SK-N-SH (cell line): ENCODE results near the gene NTRK3. TPM values are rescaled to one million over a fixed set of nuclear protein-coding genes. Genes with fewer than 3 reads are reported as not detected.

Source experiments
- CTCF ChIA-PET: fragments of 300-600, 350-600 bp; formaldehyde crosslinking; extraction: SDS; loops from one replicate; lab custom pipeline; 2021; lab: Yijun Ruan, JAX
- POLR2A ChIA-PET: fragments of 350-600 bp; sonication (Branson Sonifier 250); formaldehyde crosslinking; extraction: SDS; loops from one replicate; lab custom pipeline; 2020; ENCODE audit warnings: antibody characterized with exemption, inconsistent platforms; lab: Yijun Ruan, JAX
- DNase-seq: peaks from one replicate; pipeline ENCODE4 v3.0.0; 2012
- H2AFZ ChIP-seq: fragments of 200-600 bp; sonication (generic); 2 replicates; pipeline ENCODE4 v1.8.1; 2016; ENCODE audit warnings: antibody characterized with exemption, mild to moderate bottlenecking, low read depth
- H3F3A ChIP-seq: fragments of 200-600 bp; sonication (generic); replicated peaks from 2 replicates; pipeline ENCODE3; 2016; ENCODE audit warnings: antibody characterized with exemption, mild to moderate bottlenecking; ENCODE audit not compliant: insufficient read depth
- H3K27ac ChIP-seq, 2 experiments: fragments of 200-500 bp in 1 of 2; fragments of 200-600 bp in 1 of 2; sonication (Bioruptor generic) in 1 of 2; sonication (generic), shearing (Covaris generic) in 1 of 2; 2 replicates each; pipeline versions ENCODE4 v1.5.1 to v1.6.1; 2014 to 2016; ENCODE audit warnings: low read depth in 2 of 2, inconsistent platforms in 1 of 2, low read length in 1 of 2, mild to moderate bottlenecking in 1 of 2, mixed read lengths in 1 of 2
- H3K27me3 ChIP-seq: fragments of 200-600 bp; sonication (generic), shearing (Covaris generic); 2 replicates; pipeline ENCODE4 v1.6.1; 2016; ENCODE audit warnings: mixed run types; ENCODE audit not compliant: insufficient read depth
- H3K36me3 ChIP-seq, 2 experiments: fragments of 200-500 bp in 1 of 2; fragments of 200-600 bp in 1 of 2; sonication (Bioruptor generic) in 1 of 2; sonication (generic) in 1 of 2; replicated peaks in 1 of 2; 2 replicates each; pipeline versions ENCODE3 to v1.5.1; 2014 to 2016; ENCODE audit warnings: low read length in 1 of 2, mild to moderate bottlenecking in 1 of 2; ENCODE audit not compliant: insufficient read depth in 2 of 2, control insufficient read depth in 1 of 2
- H3K4me1 ChIP-seq, 2 experiments: fragments of 200-500 bp in 1 of 2; fragments of 200-600 bp in 1 of 2; sonication (Bioruptor generic) in 1 of 2; sonication (generic), shearing (Covaris generic) in 1 of 2; 2 replicates each; pipeline versions ENCODE4 v1.5.1 to v1.6.1; 2014 to 2016; ENCODE audit warnings: low read depth in 1 of 2, low read length in 1 of 2, mixed run types in 1 of 2; ENCODE audit not compliant: insufficient read depth in 2 of 2, control insufficient read depth in 1 of 2
- H3K4me2 ChIP-seq: fragments of 200-600 bp; sonication (generic), shearing (Covaris generic); 2 replicates; pipeline ENCODE4 v1.6.1; 2017; ENCODE audit warnings: mixed run types
- H3K4me3 ChIP-seq, 2 experiments: fragments of 200-500 bp in 1 of 2; fragments of 200-600 bp in 1 of 2; sonication (Bioruptor generic) in 1 of 2; sonication (generic), shearing (Covaris generic) in 1 of 2; 2 replicates each; pipeline versions ENCODE4 v1.5.1 to v1.8.1; 2014 to 2016; ENCODE audit warnings: low read depth in 2 of 2, inconsistent platforms in 1 of 2, low read length in 1 of 2, mild to moderate bottlenecking in 1 of 2, mixed read lengths in 1 of 2, moderate library complexity in 1 of 2
- H3K79me2 ChIP-seq: fragments of 200-600 bp; sonication (generic); 2 replicates; pipeline ENCODE4 v1.8.1; 2017; ENCODE audit warnings: mild to moderate bottlenecking; ENCODE audit not compliant: insufficient read depth
- H3K9ac ChIP-seq: fragments of 200-600 bp; sonication (generic); 2 replicates; pipeline ENCODE4 v1.6.1; 2017; ENCODE audit warnings: mixed run types
- H3K9me2 ChIP-seq: fragments of 200-600 bp; sonication (generic); 2 replicates; pipeline ENCODE4 v1.6.1; 2017; ENCODE audit warnings: mixed run types
- H3K9me3 ChIP-seq: fragments of 200-600 bp; sonication (generic); 2 replicates; pipeline ENCODE4 v1.6.1; 2017; ENCODE audit warnings: mixed run types, mild to moderate bottlenecking, moderate library complexity
- H4K20me1 ChIP-seq: fragments of 200-600 bp; sonication (generic); 2 replicates; pipeline ENCODE4 v1.6.1; 2017; ENCODE audit warnings: mild to moderate bottlenecking, mixed run types; ENCODE audit not compliant: insufficient read depth
- EZH2phosphoT487 ChIP-seq: fragments of 200-600 bp; sonication (generic); IDR thresholded peaks from 2 replicates; pipeline ENCODE4 v1.6.1; 2017; ENCODE audit warnings: low read depth, mixed run types, mild to moderate bottlenecking, antibody characterized with exemption, moderate library complexity, borderline replicate concordance
- GABPA ChIP-seq: IDR thresholded peaks from 2 replicates; pipeline ENCODE4 v1.4.0; 2012; ENCODE audit warnings: low read depth, mild to moderate bottlenecking
- IRF3 ChIP-seq: fragments of 150-350 bp; IDR thresholded peaks from 2 replicates; pipeline ENCODE4 v1.6.1; 2016; ENCODE audit warnings: mild to moderate bottlenecking, low read depth, low read length
- JUND ChIP-seq: IDR thresholded peaks from 2 replicates; pipeline ENCODE4 v1.4.0; 2012
- NRF1 ChIP-seq: IDR thresholded peaks from 2 replicates; pipeline ENCODE4 v1.6.1; 2012; ENCODE audit warnings: low read depth, mild to moderate bottlenecking, low read length
- TAF1 ChIP-seq: IDR thresholded peaks from 2 replicates; pipeline ENCODE4 v1.6.1; 2012; ENCODE audit warnings: low read depth, mild to moderate bottlenecking, low read length, moderate library complexity, borderline replicate concordance
- ZBTB33 ChIP-seq: IDR thresholded peaks from 2 replicates; pipeline ENCODE4 v1.4.0; 2012; ENCODE audit warnings: low read depth, borderline replicate concordance
- WGBS: methylation state at CpG from one replicate; pipeline ENCODE4 v1.1.6; 2017; ENCODE audit warnings: low lambda C conversion rate; 5-methylcytosine and 5-hydroxymethylcytosine counted together
- polyA plus RNA-seq, 3 experiments: library from polyadenylated mRNA; depleted of rRNA; stranded (reverse); fragments of >200 nt; gene quantifications; 2 replicates each; pipeline ENCODE4 v1.2.3, GENCODE V29; 2012
- TF ChIP-seq, protein P1 (sequence below): IDR thresholded peaks from 2 replicates; pipeline ENCODE4 v1.6.1; 2012; ENCODE audit warnings: mild to moderate bottlenecking, low read depth, low read length, moderate library complexity

Gene NTRK3
- polyA plus RNA-seq, 1 of the 3 experiments (the other 2 are of a cell fraction): 2.6 TPM

GRCh38 chr15:88118035-88118434 lies 138.5 kb downstream of the NTRK3 start:
- Histone ChIP-seq H3K4me1 (peaks cover 0 to 2% of the 10 kb centered on the region in 2 experiments; a peak in 1 of 4 replicates), H3K4me3 (no peak overlapping the region), H2AFZ (no peak overlapping the region), H3F3A (no peaks in the 10 kb centered on the region), H3K9me3 (no peaks in the 10 kb centered on the region), H3K4me2 (no peak overlapping the region), H3K36me3 (no peaks in the 10 kb centered on the region), H3K9me2 (no peaks in the 10 kb centered on the region), H3K27me3 (no peaks in the 10 kb centered on the region), H4K20me1 (no peaks in the 10 kb centered on the region), H3K9ac (no peak overlapping the region), H3K27ac (no peak overlapping the region), H3K79me2 (no peaks in the 10 kb centered on the region)
- ChIA-PET POLR2A (no interaction called here), CTCF (interaction anchor here (0.9 to 1.2 kb wide), 3 partner anchors 9 to 129 kb away, joined by 3 to 4 read pairs (median 3); no protein-coding TSS in a partner anchor)
- DNase-seq: no peak
- TF ChIP-seq, protein P1, sequence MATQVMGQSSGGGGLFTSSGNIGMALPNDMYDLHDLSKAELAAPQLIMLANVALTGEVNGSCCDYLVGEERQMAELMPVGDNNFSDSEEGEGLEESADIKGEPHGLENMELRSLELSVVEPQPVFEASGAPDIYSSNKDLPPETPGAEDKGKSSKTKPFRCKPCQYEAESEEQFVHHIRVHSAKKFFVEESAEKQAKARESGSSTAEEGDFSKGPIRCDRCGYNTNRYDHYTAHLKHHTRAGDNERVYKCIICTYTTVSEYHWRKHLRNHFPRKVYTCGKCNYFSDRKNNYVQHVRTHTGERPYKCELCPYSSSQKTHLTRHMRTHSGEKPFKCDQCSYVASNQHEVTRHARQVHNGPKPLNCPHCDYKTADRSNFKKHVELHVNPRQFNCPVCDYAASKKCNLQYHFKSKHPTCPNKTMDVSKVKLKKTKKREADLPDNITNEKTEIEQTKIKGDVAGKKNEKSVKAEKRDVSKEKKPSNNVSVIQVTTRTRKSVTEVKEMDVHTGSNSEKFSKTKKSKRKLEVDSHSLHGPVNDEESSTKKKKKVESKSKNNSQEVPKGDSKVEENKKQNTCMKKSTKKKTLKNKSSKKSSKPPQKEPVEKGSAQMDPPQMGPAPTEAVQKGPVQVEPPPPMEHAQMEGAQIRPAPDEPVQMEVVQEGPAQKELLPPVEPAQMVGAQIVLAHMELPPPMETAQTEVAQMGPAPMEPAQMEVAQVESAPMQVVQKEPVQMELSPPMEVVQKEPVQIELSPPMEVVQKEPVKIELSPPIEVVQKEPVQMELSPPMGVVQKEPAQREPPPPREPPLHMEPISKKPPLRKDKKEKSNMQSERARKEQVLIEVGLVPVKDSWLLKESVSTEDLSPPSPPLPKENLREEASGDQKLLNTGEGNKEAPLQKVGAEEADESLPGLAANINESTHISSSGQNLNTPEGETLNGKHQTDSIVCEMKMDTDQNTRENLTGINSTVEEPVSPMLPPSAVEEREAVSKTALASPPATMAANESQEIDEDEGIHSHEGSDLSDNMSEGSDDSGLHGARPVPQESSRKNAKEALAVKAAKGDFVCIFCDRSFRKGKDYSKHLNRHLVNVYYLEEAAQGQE: no peak
- TF ChIP-seq ZBTB33 (no peak), EZH2phosphoT487 (no peak)
- 48% methylated on average over 6 of the region's 6 CpGs for WGBS

DNA sequence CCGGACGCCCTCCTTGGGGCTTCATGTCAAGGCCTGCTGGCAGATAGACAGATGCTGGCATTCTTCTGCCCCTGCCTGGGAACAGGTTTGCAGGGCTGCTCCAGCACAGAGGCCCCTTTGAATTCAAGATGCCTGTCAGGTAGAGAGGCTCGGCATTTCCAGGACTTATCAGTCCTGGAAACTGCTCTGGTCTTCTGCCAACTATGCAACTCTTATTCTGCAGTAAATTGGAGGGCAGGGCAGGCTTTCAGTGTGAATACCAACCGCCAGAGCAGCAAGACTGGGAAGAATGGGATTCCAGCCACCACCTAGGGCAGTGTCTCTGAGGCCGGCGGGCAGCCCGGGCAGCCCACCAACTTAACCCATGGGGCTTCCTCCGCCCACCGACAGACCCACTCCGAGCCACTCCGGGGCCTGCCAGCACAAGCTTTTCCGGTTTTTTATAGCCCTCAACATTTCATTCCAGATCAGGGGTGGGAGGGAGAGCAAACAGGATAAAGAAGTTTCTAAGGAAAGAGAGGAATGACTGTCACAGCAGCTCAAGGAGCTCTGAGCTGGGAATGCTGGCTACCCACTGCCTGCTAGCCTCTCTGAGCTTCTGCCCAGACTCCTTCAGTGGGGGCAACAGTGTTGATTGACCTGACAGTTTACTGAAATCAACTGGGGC lies 140.9 kb downstream of the NTRK3 start:
- no peak for DNase-seq
- ChIA-PET CTCF (no interaction called here), POLR2A (no interaction called here)
- H3K27me3 ChIP-seq: no peaks in the 10 kb centered on the region
- no peaks in the 10 kb centered on the region for H3K79me2 ChIP-seq
- 59% methylated on average over 9 of the region's 12 CpGs for WGBS
- no peak for TF ChIP-seq TAF1
- no peak for TF ChIP-seq GABPA
- TF ChIP-seq NRF1: no peak
- no peak for TF ChIP-seq JUND
- TF ChIP-seq IRF3: no peak
- no peak overlapping the region for H3K9ac ChIP-seq
- H3K27ac ChIP-seq: no peak overlapping the region
- no peaks in the 10 kb centered on the region for H4K20me1 ChIP-seq
- H3K4me1 ChIP-seq: peaks cover 0 to 2% of the 10 kb centered on the region in 2 experiments; a peak in 1 of 4 replicates
- no peaks in the 10 kb centered on the region for H3K9me3 ChIP-seq
- no peaks in the 10 kb centered on the region for H3F3A ChIP-seq
- no peak overlapping the region for H2AFZ ChIP-seq
- no peaks in the 10 kb centered on the region for H3K9me2 ChIP-seq
- no peak overlapping the region for H3K4me2 ChIP-seq
- no peaks in the 10 kb centered on the region for H3K36me3 ChIP-seq
- no peak overlapping the region for H3K4me3 ChIP-seq
